Bronchial epithelial cell (primary cell): ENCODE data around the gene CASP14. TPM values are rescaled to one million over a fixed set of nuclear protein-coding genes. Genes with fewer than 3 reads are reported as not detected.
"Not testable (repeated sequence)": the region's sequence is repeated elsewhere in the genome, so short reads cannot be mapped to it uniquely, and the experiment has no call there.

Experiments
- DNase-seq: peaks from one replicate; pipeline ENCODE4 v3.0.0-alpha.2; 2010; ENCODE audit warnings: low read depth
- FAIRE-seq: peaks from 2 replicates; lab custom pipeline; 2011; peaks lifted over from hg19 to GRCh38; lab: Jason Lieb, UNC
- H3K27me3 ChIP-seq: 2 replicates; pipeline ENCODE4 v1.5.1; 2011; ENCODE audit warnings: low read length; ENCODE audit not compliant: control insufficient read depth, insufficient read depth
- H3K36me3 ChIP-seq: 2 replicates; pipeline ENCODE4 v1.5.1; 2011; ENCODE audit warnings: low read length; ENCODE audit not compliant: control insufficient read depth, insufficient read depth
- H3K4me3 ChIP-seq: 2 replicates; pipeline ENCODE4 v1.5.1; 2011; ENCODE audit warnings: mild to moderate bottlenecking, low read depth, low read length, control low read depth
- total RNA-seq: library from RNA; depleted of rRNA; stranded (reverse); fragments of >200 nt; gene quantifications from 2 replicates; pipeline ENCODE4 v1.2.1, GENCODE V29; 2014
- TF ChIP-seq, protein P1 (sequence below): IDR thresholded peaks from 2 replicates; pipeline ENCODE4 v1.5.1; 2011; ENCODE audit warnings: mild to moderate bottlenecking, moderate library complexity, low read length, control low read depth, inconsistent platforms; ENCODE audit not compliant: insufficient read depth, severe bottlenecking

CASP14 gene, protein sequence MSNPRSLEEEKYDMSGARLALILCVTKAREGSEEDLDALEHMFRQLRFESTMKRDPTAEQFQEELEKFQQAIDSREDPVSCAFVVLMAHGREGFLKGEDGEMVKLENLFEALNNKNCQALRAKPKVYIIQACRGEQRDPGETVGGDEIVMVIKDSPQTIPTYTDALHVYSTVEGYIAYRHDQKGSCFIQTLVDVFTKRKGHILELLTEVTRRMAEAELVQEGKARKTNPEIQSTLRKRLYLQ
- total RNA-seq, result not detected in 2 replicates

DNA sequence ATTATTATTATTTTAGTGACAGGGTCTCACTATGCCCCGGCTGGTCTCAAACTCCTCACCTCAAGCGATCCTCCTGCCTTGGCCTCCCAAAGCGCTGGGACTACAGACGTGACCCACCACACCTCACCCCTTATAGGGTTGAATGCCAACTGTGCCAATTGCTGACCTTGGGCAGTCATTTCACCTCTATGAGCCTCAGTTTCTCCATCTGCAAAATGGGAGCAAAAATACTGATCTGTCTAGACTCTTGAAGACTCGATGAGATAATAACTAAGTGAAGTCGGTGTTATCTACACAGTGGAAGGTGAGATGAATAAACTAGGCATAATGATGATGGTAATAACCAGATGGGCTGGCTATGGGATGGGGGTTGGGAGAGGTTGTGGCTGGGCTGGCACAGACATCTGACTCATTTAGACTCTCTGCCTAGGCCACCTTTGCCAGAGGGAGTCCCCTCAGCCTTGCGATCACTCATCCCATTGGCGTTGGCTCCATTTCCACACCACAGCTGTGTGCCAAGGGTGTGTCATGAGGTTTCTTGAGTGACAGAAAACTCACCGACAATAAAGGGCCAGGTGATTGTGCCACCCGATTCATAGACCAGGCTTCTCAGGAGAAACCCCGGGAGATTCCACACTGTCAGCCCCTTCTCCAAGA, at the start of gene CASP14:
Gene CASP14, plus strand, starts transcription at position 596 of the 657 bp plus-strand sequence. CDS start 2,772 bp downstream, outside the sequence.
- TF ChIP-seq, protein P1, sequence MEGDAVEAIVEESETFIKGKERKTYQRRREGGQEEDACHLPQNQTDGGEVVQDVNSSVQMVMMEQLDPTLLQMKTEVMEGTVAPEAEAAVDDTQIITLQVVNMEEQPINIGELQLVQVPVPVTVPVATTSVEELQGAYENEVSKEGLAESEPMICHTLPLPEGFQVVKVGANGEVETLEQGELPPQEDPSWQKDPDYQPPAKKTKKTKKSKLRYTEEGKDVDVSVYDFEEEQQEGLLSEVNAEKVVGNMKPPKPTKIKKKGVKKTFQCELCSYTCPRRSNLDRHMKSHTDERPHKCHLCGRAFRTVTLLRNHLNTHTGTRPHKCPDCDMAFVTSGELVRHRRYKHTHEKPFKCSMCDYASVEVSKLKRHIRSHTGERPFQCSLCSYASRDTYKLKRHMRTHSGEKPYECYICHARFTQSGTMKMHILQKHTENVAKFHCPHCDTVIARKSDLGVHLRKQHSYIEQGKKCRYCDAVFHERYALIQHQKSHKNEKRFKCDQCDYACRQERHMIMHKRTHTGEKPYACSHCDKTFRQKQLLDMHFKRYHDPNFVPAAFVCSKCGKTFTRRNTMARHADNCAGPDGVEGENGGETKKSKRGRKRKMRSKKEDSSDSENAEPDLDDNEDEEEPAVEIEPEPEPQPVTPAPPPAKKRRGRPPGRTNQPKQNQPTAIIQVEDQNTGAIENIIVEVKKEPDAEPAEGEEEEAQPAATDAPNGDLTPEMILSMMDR, result no peak
- DNase-seq (no peak), FAIRE-seq (no peak)
- Histone ChIP-seq H3K4me3 (no peak within 1 kb of the TSS), H3K27me3 (no peaks in the 10 kb centered on the region), H3K36me3 (no peaks in the 10 kb centered on the region)

DNA sequence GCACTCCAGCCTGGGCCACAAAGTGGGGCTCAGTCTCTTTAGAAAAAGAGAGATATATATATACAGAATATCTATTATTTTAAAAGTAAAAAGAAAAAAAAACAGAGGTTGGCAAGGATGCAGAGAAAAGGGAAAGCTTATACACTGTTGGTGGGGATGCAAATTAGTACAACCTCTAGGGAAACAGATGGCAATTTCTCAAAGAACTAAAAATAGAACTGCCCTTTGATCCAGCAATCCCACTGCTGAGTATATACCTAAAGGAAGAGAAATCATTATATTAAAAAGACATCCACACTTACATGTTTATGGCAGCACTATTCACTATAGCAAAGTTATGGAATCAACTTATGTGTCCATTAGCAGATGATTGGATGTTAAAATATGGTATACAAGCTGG, 41.0 kb upstream of the CASP14 start:
- no peaks in the 10 kb centered on the region for H3K27me3 ChIP-seq
- TF ChIP-seq, protein P1, result no peak
- FAIRE-seq (no peak), DNase-seq (no peak)
- H3K36me3 ChIP-seq, result no peaks in the 10 kb centered on the region
- H3K4me3 ChIP-seq, result no peak overlapping the region

DNA sequence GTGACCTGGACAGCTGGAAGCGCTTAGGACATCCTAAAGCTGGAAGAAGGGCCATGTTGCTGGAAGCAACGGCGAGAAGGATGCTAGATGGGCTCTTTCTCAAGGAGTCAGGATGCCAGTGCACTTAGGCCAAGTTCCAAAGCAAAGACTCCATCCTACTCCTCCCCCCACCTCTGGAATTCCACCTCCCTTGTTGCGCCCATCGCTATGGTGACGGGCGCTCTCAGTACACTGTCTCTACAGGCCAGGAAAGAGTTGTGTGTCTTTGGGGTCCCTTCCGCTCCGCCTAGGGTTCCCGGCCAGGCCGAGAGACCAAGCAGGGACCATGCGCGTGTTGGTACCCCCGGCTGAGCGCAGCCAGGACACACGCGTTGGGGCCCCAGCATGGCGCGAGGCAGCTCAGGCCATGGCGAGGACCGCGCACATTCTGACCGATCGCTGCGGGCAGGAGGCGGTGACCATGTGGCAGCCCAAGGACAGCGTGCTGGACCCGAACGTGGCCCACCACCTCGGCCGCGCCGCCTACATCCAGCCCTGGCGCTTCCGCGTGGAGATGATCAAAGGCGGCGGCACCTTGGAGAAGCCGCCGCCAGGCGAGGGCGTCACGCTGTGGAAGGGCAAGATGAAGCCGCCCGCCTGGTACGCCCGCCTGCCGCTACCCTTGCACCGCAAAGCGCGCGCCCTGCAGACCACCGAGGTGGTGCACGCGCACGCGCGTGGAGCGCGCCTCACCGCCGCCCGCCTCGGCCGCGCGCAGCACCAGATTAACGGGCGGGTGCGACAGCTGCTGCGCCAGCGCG, 38.6 kb upstream of the CASP14 start:
- TF ChIP-seq, protein P1, result no peak
- Histone ChIP-seq H3K27me3 (no peaks in the 10 kb centered on the region), H3K4me3 (no peak overlapping the region), H3K36me3 (no peaks in the 10 kb centered on the region)
- FAIRE-seq (peak; percentile 66), DNase-seq (no peak)

DNA sequence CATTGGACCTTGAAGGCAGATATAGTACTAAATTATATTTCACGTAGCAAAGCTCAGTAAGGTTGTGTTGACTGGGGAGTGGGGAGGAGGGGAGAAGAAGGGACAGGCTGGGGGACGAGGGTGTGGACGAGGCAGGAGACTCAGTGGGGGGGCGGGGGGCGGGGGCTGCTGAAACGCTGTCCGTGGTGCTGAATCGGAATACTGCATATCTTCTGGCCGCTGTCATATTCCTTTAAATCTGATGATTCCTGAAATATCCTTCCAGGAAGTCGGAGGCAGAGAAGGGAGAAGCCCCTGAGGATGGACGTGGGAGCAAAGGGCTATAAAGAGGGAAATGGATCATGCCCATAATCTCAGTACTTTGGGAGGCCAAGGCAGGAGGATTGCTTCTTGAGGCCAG, 34.7 kb upstream of the CASP14 start:
- Histone ChIP-seq H3K27me3 (no peaks in the 10 kb centered on the region), H3K4me3 (no peak overlapping the region), H3K36me3 (no peaks in the 10 kb centered on the region)
- TF ChIP-seq, protein P1, result no peak
- DNase-seq, result no peak
- FAIRE-seq, result no peak

DNA sequence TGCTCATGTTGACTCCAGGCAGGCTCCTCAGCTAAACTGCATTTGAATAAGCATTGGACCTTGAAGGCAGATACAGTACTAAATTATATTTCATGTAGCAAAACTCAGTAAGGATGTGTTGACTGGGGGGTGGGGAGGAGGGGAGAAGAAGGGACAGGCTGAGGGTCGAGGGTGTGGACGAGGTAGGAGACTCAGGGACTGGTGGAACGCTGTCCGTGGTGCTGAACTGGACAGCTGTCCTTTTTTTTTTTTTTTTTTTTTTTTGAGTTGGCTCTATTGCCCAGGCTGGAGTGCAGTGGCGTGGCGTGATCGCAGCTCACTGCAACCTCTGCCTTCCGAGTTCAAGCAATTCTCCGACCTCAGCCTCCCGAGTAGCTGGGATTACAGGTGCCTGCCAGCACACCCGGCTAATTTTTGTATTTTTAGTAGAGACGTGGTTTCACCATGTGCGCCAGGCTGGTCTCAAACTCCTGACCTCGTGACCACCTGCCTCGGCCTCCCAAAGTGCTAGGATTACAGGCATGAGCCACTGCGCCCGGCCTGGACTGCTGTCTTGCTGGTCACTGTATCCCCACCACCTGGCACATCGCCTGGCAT, 33.2 kb upstream of the CASP14 start:
- Histone ChIP-seq H3K4me3 (no peak overlapping the region), H3K27me3 (no peaks in the 10 kb centered on the region), H3K36me3 (no peaks in the 10 kb centered on the region)
- FAIRE-seq, result no peak
- no peak for DNase-seq
- TF ChIP-seq, protein P1, result no peak

DNA sequence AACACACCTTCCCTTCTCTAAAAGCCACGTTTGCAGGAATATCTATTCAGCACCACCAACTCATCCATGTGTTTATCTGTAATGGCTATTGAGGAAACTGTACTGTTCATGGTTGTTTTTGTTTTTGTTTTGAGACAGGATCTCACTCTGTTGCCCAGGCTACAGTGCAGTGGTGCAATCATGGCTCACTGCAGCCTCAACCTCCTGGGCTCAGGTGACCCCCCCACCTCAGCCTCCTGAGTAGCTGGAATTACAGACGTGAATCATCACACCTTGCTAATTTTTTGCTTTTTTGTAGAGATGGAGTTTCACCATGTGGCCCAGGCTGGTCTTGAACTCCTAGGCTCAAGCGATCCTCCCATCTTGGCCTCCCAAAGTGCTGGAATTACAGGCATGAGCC, 30.4 kb upstream of the CASP14 start:
- DNase-seq, H3K36me3 ChIP-seq, H3K27me3 ChIP-seq, FAIRE-seq, H3K4me3 ChIP-seq: not testable (repeated sequence)
